CD4-positive, alpha-beta T cell treated with Interleukin-12 subunit alpha and Interleukin-12 subunit beta, for 1 hour (primary cell): ENCODE data around the gene FAM227B.
"Not testable (repeated sequence)": the region's sequence is repeated elsewhere in the genome, so short reads cannot be mapped to it uniquely, and the experiment has no call there.

Source experiments
- DNase-seq: peaks from one replicate; pipeline ENCODE4 v3.0.0-alpha.2; 2020

FAM227B gene

DNA sequence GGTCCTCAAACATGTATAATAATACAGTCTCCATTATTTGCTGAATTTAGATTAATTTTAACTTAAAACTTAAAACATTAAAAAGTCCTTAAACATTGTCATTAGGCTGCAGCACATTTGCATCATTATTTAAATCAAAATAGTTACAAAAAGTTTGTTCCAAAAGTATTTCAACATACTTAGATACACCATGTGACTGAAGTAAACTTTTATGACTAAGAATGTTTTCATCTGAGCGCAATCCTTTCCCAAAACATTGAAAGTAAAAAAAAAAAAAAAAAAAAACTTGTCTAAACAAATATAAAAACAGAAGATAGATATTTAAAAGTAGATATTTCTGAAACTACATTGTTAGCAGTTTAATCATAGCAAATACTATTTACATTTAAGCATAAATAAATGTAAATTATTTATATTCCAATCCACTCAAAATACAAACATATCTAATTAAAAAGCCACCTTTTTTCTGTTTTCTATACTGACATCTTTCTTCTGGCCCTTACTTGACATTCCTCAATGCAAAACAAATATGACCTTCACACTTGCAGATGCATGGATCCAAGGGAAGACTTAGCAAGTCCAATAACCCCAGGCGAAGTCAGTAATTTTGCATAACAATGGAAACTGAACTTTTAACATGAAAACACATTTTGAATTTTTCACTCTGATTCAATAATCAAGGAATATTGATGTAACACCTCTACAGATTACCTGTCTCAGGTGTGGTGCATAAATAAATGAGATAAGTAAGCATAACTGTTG, 10.3 kb downstream of the FAM227B start:
- no peak for DNase-seq

DNA sequence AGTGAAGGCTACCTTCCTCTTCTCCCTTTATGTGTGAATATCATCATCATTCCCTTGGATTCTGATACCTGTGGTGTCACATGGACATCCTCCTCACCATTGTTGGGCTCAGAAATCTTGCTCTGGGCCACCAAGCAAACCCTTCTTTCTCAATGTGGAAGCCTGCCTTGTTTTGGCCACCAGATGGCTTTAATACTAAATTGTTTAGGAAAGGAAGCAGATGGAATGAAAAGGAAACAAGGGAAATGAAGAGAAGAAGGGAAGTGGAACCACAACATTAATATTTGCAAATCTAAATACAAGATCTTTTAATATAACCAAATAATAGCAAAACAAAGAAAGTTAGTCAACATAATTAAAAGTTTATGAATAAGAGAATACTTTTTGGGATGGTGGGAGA, 14.0 kb downstream of the FAM227B start:
- DNase-seq = no peak

DNA sequence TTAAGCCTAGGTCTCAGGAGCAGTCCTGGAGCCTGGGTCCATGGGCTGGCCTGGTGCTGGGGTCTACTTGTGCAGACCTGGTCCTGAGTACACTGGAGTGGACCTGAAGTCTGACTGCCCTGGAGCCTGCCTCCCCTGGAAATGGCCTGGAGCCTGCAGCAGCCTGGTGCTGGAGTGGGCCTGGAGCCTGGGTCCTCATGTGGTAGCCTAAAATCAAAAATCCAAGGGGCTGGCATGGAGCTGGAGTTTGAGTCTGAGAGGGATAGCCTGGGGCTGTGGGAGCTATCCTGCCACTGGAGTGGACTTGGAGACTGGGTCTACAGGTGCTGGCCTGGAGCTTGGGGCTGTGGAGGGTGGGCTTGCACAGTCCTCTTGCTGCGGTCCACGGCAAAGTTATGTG, 15.0 kb downstream of the FAM227B start:
- no peak for DNase-seq

DNA sequence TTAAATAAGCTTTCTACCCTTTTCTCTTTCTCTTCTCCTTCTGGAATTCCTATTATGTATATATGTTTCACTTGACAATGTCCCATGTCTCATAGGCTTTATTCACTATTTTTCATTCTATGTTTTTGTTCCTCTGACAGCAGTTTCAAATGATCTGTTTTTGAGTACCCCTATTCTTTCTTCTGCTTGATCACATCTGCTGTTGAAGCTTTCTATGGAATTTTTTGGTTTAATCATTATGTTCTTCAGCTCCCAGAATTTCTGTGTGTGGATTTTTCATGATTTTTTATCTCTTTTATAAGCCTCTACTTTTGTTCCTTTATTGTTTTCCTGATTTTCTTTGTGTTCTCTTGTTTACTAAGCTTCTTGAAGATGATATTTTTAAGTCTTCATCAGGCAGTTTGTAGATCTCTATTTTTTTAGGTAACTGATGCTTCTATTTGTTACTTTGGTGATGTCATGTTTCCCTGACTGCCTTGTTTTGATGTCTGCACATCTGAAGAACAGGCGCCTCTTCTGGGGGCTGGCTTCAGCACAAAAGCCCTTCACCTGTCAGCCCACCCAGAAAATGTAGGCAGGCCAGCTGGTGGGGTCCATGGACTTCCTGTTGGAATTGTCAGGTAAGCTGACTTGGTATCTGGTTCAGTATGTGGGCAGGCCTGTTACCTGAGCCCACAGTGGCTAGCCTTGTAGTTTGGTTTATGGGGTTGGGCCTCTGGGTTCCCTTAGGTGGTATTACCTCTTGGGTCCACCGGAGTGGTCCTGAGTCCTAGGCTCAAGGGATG, 15.8 kb downstream of the FAM227B start:
- no peak for DNase-seq

DNA sequence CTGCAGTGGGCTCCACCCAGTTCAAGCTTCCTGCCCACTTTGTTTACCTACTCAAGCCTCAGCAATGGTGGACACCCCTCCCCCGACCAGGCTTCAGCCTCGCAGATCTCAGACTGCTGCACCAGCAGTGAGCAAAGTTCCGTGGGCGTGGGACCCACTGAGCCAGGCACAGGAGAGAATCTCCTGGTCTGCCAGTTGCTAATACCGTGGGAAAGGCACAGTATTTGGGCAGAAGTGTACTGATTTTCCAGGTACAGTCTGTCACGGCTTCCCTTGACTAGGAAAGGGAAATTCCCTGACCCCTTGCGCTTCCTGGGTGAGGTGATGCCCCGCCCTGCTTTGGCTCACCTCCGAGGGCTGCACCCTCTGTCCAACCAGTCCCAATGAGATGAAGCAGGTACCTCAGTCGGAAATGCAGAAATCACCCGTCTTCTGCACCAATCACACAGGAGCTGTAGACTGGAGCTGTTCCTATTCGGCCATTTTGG, 27.7 kb downstream of the FAM227B start:
- not testable (repeated sequence) for DNase-seq

DNA sequence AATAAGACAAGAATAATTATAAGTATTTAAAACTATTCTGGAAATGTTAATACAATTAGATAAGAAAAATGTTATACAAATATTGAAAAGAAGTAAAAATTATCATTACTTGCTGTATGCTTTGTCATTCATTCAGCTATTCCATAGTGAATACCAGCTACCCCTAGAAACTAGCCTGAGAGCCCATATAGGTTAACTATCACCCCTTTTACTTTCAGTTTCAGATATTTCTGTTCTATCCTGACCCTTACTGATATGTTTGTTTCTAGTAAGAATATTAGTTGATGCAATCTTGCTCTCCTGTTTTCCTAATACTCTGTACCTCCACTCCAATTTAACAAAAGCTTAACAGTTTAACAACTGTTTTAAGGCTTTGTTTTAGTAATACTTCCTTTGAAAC, 31.6 kb downstream of the FAM227B start:
- DNase-seq = no peak

DNA sequence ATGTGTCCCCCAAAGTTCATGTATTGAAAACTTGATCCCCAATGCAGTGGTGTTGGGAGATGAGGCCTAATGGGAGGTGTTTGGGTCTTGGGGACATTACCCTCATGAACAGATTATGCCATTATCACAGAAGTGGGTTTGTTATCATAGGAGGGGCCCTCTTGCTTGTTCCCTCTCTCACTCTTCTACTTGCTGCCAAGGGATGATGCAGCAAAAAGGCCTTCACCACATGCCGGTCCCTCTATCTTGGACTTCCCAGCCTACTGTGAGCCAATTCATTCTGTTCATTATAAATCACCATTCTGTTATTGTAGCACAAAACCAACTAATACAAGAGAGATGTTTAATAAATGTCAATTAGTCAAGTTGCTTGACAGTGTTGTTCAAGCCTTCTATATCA, 47.2 kb downstream of the FAM227B start:
- DNase-seq = no peak

DNA sequence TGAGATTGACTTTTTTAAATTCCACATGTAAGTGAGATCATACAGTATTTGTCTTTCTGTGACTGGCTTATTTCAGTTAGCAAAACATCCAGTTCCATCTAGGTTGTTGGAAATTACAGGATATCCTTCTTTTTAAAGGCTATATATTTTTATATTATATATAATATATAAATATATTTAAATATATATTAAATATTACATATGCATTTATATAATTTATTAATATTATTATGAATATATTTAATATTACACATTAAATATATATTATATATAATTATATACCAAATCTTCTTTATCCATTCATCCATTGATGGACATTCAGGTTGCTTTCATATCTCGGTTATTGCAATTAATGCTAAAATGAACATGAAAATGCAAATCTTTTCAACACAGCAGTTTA, 49.9 kb downstream of the FAM227B start:
- DNase-seq = no peak

DNA sequence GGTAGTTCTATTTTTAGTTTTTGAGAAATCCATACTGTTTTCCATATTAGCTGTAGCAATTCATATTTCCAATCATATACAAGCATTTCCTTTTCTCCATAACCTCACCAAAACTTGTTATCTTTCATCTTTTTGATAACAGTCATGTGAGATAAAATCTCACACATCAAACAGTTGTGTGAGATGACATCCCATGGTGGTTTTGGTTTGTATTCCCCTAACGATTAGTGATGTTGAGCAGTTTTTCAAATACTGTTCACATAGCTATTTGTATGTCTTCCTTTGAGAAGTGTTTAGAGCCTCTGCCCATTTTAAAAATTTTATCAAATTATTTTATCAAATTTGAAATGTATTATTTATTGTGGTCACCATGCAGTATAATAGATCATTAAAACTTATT, 50.4 kb downstream of the FAM227B start:
- no peak for DNase-seq

DNA sequence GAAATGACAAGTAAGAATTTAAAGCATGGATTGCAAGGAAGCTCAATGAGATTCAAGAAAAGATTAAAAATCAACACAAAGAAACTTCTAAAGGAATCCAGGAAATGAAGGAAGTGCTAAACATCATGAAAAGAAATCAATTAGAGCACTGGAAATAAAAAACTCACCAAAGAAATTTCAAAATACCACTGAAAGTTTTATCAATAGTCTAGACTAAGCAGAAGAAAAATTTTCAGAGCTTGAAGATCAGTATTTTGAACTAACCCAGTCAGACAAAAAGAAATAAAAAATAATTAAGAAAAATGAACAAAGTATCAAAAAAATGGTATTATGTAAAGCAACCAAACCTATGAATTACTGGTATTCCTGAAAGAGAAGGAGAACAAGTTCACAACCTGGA, 60.6 kb downstream of the FAM227B start:
- no peak for DNase-seq

DNA sequence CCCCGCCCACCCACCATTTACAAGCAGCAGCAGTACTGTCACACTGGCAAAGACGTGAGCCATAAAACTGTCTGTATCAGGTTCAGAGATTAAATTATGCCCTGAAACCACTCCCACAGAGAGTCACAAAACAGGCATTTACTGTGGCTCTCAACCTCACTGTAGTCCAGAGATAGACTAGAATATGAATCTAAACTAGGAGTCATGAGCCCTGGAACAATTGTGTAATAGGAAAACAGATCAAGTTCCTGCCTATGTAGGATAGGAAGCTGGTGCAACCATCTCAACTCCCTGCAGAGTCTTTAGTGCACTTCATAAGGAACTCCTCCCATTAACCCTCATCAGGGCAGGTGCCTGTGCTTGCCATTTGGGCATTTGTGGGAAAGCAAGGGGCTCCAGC, 61.7 kb downstream of the FAM227B start:
- DNase-seq = no peak

DNA sequence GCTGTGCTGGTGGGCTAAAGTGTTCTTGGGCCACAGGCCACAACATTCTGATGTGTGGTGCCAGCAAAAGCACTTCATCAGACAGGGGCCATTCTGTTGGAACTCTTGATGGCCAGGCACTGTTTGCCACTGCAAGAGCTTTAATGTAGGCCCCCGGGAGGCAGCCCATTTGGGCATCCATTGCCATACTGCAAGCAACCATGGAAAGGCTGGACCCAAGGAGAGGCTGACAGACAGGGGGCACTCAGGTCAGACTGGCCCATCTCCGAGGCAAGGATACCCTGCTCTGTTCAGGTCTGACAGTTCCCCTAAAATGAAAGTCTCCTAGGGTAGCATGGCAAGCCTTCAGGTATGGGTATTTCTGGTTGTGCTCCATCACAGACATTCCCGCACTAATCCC, 64.2 kb downstream of the FAM227B start:
- DNase-seq = no peak

DNA sequence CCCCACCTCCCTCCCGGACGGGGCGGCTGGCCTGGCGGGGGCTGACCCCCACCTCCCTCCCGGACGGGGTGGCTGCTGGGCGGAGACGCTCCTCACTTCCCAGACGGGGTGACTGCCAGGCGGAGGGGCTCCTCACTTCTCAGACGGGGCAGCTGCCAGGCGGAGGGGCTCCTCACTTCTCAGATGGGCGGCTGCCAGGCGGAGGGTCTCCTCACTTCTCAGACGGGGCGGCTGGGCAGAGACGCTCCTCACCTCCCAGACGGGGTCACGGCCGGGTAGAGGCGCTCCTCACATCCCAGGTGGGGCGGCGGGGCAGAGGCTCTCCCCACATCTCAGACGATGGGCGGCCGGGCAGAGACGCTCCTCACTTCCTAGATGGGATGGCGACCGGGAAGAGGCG, 70.3 kb downstream of the FAM227B start:
- not testable (repeated sequence) for DNase-seq

DNA sequence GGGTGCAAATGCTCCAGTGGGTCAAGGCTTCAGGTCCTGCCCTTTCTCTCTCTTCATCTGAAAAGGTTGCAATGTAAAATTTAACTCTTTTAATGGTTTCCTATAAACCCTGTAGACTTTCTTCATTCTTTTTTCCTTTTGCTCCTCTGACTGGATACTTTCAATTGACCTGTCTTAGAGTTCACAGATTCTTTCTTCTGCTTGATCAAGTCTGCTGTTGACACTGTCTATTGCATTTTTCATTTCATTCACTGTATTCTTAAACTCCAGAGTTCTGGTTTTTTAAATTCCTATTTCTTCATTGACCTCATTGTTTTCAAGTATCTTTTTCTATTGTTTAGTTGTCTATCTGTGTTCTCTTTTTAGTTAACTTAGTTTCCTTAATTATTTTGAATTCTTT, 82.1 kb downstream of the FAM227B start:
- no peak for DNase-seq

DNA sequence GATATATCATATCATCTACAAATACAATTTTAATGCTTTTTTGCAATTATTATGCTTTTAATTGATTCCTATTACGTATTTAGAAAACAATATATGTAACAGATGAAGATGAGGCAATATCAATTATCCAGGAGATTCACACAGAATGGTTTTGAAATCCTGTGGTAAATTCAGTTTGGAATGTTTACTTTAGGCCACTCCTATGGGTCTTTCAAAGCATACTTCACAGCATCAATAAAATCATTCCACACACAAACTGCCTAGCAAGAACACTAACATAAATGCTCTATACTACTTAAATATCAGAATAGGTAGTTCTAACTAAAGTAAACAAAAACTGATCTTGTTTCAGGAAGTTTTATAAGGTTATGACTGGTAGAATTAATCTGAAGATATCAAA, 90.5 kb downstream of the FAM227B start:
- DNase-seq = no peak

DNA sequence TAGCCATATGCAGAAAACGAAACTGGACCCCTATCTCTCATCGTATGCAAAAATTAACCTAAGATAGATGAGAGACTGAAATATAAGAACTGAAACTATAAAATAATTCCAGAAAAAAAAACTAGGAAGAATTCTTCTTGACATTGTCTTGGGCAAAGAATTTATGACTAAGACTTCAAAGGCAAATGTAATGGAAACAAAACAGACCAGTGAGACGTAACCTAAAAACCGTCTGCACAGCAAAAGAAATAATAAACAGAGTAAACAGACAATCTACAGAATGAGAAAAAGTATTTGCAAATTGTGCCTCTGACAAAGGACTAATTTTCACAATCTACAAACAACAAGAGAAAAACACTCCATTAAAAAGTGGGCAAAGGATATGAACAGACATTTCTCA, 92.3 kb downstream of the FAM227B start:
- DNase-seq = no peak

DNA sequence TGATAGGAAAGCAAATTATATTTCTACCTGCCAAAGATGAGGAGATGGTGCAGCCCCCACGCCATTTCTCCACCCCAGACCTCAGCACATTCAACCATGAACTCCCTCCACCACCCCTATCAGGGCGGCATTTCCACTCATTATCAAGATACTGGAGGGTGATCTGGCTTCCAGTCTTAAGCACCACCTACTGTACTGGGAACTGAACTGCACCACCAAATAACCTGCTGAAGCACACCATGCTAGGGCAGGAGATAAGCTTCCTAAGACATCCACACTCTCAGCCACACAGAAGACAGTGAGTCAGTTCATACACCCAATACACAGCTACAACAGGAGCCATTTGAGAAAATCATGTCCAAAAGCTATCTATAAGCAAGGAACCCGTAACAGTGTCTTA, 98.8 kb downstream of the FAM227B start:
- no peak for DNase-seq

DNA sequence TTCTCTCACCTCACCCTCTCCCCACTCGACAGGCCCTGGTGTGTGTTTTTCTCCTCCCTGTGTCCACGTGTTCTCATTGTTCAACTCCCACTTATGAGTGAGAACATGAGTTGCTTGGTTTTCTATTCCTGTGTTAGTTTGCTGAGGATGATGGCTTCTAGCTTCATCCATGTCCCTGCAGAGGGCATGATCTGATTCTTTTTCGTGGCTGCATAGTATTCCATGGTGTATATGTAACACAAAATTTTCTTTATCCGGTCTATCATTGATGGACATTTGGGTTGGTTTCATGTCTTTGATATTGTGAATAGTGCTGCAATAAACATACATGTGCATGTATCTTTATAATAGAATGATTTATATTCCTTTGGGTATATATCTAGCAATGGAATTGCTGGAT, 107.9 kb downstream of the FAM227B start:
- not testable (repeated sequence) for DNase-seq

DNA sequence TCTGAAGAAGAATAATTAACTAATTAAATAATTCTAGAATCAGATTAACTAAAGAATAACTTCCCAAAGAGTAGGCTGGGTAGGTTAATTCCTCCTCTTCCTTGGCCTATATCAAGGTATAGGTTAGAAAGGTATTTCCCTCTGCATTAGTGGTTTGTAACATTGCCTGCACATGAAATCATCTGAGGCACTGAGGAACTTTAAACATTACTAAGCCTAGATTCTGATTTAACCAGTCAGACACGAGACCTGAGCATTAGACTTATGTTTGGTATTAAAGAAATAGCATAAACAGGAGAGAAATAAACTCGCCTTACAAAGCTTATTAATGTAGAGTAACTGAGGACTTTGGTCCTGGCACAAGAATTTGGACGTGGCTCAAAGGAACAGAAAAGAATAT, 113.4 kb downstream of the FAM227B start:
- DNase-seq = no peak

DNA sequence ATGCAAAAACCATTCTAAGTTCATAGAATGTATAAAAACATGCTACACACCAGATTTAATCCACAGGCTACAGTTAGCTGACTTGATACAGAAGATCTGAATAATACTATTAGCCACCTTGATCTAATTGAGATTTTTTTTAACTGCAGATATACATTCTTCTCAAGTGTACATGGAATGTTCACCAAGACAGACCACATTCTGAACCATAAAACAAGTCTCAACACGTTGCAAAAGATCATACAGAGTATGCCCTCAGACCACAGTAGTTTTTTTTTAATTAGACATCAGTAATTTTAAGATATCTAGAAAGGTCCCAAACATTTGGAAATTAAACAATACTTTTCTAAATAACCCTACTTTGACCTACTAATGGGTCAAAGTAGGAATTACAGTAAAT, 114.3 kb downstream of the FAM227B start:
- no peak for DNase-seq

DNA sequence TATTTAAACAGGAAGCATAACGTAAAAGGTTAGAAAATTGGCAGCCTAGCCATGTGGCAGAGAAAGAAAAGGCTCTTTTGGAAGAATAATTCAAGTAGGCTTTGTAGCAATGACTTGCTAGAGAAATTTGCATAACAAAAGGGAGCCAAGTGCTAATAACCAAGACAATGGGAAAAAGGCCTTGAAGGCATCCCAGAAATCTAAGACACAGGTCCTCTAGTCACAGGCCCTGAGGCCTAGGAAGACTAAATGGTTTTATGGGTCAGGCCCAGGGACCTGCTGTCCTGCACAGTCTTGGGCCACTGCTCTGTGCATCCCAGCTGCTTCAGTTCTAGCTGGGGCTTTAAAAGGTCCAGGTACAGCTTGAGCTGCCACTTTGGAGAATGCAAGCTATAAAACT, 119.0 kb downstream of the FAM227B start:
- no peak for DNase-seq

DNA sequence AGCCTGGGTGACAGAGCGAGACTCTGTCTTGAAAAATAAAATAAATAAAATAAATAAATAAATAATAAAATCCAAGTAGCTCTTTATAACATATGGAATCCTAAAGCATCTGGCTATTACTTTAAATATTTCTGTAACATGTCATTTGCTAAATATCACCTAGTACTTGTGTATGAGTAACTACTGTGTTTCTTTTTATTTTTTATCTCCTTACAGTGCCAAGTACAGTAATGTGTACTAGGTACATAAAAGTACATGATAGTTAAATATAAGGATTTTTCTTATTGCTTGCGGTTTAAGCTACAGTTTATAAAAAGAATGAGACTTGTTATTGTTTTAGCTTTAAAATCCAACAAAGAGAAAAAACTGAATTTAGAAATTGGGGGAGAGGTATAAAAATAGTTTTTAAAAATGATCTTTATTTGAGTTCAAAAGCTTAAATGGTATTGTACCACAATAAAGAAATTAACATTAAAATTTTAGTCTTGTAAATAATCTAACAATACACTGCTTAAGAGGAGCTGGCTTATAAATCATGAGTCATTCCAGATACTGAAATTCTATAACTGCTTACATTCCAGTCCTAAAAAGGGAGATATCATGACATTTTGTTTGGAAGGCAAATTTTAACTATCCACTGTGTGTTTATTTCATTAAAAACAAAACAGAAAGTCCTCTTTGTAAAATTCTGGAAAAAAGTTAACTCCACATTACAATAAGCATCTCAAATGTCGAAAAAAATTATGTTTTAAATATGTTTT, 124.4 kb downstream of the FAM227B start:
- DNase-seq = no peak

DNA sequence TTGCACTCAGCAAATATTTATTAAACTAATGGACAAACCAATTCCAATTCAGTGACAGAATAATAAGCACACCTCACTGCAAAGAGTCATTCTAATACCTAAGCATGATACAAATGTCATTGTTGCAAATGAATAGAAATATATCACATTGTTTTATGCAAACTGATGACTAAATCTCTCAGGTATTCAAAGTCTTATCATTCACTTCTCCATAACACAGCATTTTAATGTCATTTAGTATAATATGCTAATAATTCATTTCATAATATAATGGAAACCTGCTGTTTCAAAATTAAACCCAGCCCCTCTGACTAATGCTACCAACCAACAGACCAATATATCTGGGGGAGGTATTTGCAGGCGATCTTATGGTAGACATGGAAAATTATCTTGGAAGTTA, 125.8 kb downstream of the FAM227B start:
- DNase-seq = no peak

DNA sequence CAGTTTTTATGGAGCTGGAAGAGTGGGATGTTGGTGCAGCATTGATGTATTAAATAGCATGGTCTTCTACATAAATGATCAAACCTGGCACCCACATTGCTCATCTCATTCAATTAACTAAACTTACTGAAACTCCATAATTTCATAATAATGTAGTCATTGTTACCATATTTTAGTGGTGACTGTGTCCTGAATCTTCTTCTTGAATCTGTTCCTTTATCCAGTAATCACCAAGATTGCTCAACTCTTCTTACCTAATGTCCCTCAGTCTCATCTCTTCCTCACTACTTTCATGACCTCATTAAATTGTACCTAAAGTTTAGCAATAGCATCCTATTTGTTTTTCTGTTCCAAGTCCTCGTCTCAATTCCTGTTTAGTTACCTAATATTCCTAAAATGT, 127.8 kb downstream of the FAM227B start:
- no peak for DNase-seq
